ENCODE data around the gene GFOD2.

GFOD2 gene

GRCh38 chr16:67669499-67670101, 49.5 kb downstream of the GFOD2 start:
- no peak overlapping the region for H2AFZ ChIP-seq (ENCODE audit: low read depth)
- H3K4me2 ChIP-seq, result no peak overlapping the region
- no peaks in the 10 kb centered on the region; the same call in 1 of the 2 replicates for H3K79me2 ChIP-seq (ENCODE audit: insufficient read depth, low read depth)
- no peak for TF ChIP-seq CTCF (conservative IDR thresholded peaks at IDR 0.05; ENCODE audit: low read depth, low read length)
- no peak overlapping the region for H3K9ac ChIP-seq
- H3K4me3 ChIP-seq (IDR thresholded peaks at IDR 0.05; ENCODE audit: insufficient read depth, low read depth, low read length), result no peak overlapping the region
- no peaks in the 10 kb centered on the region for H3K27me3 ChIP-seq (ENCODE audit: insufficient read depth, low read depth)
- no peaks in the 10 kb centered on the region for H3K36me3 ChIP-seq (ENCODE audit: insufficient read depth)
- H3K4me1 ChIP-seq (ENCODE audit: low read depth, poor library complexity, severe bottlenecking), result peaks cover 34% of the 10 kb centered on the region
- no peaks in the 10 kb centered on the region for H4K20me1 ChIP-seq (ENCODE audit: insufficient read depth)
- H3K27ac ChIP-seq, result no peak overlapping the region

GRCh38 chr16:67668495-67669157, 50.5 kb downstream of the GFOD2 start:
- Histone ChIP-seq H3K4me3 (IDR thresholded peaks at IDR 0.05; ENCODE audit: insufficient read depth, low read depth, low read length) (no peak overlapping the region), H4K20me1 (ENCODE audit: insufficient read depth) (no peaks in the 10 kb centered on the region), H3K4me2 (no peak overlapping the region; the same call in 1 of the 2 replicates), H3K36me3 (ENCODE audit: insufficient read depth) (no peaks in the 10 kb centered on the region), H3K4me1 (ENCODE audit: low read depth, poor library complexity, severe bottlenecking) (peaks cover 34% of the 10 kb centered on the region), H3K27me3 (ENCODE audit: insufficient read depth, low read depth) (no peaks in the 10 kb centered on the region), H3K79me2 (ENCODE audit: insufficient read depth, low read depth) (no peaks in the 10 kb centered on the region; the same call in 1 of the 2 replicates), H3K27ac (no peak overlapping the region), H3K9ac (no peak overlapping the region), H2AFZ (ENCODE audit: low read depth) (no peak overlapping the region)
- peak; percentile 30 for TF ChIP-seq CTCF (conservative IDR thresholded peaks at IDR 0.05; ENCODE audit: low read depth, low read length)

- Histone ChIP-seq H3K36me3 (ENCODE audit: insufficient read depth) (no peaks in the 10 kb centered on the region), H3K9ac (no peak overlapping the region; the same call in 1 of the 2 replicates), H3K4me3 (IDR thresholded peaks at IDR 0.05; ENCODE audit: insufficient read depth, low read depth, low read length) (no peak overlapping the region), H3K27ac (peak overlapping the region; percentile 59; the same call in 1 of the 2 replicates), H4K20me1 (ENCODE audit: insufficient read depth) (no peaks in the 10 kb centered on the region), H3K27me3 (ENCODE audit: insufficient read depth, low read depth) (no peaks in the 10 kb centered on the region), H3K4me2 (peak overlapping the region; percentile 90), H3K4me1 (ENCODE audit: low read depth, poor library complexity, severe bottlenecking) (peaks cover 31% of the 10 kb centered on the region), H3K79me2 (ENCODE audit: insufficient read depth, low read depth) (no peaks in the 10 kb centered on the region; the same call in 1 of the 2 replicates), H2AFZ (ENCODE audit: low read depth) (peak overlapping the region; percentile 89; the same call in 1 of the 2 replicates)
- peak; percentile 70 for TF ChIP-seq CTCF (conservative IDR thresholded peaks at IDR 0.05; ENCODE audit: low read depth, low read length)
Measured at GRCh38 chr16:67667817-67668494, 51.2 kb downstream of the GFOD2 start.

GRCh38 chr16:67667453-67667816, 51.7 kb downstream of the GFOD2 start:
- no peaks in the 10 kb centered on the region; the same call in 1 of the 2 replicates for H3K79me2 ChIP-seq (ENCODE audit: insufficient read depth, low read depth)
- H3K9ac ChIP-seq, result peak overlapping the region; percentile 60; the same call in 1 of the 2 replicates
- TF ChIP-seq CTCF (conservative IDR thresholded peaks at IDR 0.05; ENCODE audit: low read depth, low read length), result no peak
- H3K4me1 ChIP-seq (ENCODE audit: low read depth, poor library complexity, severe bottlenecking), result peaks cover 29% of the 10 kb centered on the region
- H3K4me3 ChIP-seq (IDR thresholded peaks at IDR 0.05; ENCODE audit: insufficient read depth, low read depth, low read length), result no peak overlapping the region
- H3K27ac ChIP-seq, result peak overlapping the region; percentile 59; the same call in 1 of the 2 replicates
- H2AFZ ChIP-seq (ENCODE audit: low read depth), result peak overlapping the region; percentile 89
- H4K20me1 ChIP-seq (ENCODE audit: insufficient read depth), result no peaks in the 10 kb centered on the region
- H3K4me2 ChIP-seq, result peak overlapping the region; percentile 90
- H3K27me3 ChIP-seq (ENCODE audit: insufficient read depth, low read depth), result no peaks in the 10 kb centered on the region
- no peaks in the 10 kb centered on the region for H3K36me3 ChIP-seq (ENCODE audit: insufficient read depth)

Data from KMS-11 (cell line).